Renal pelvis (tissue), 4 donors: ENCODE data around the gene IL11RA. TPM values are rescaled to one million over a fixed set of nuclear protein-coding genes. Genes with fewer than 3 reads are reported as not detected.

ENCODE experiments used
- DNase-seq: peaks from one replicate; pipeline ENCODE4 v3.0.0-alpha.2; 2013
- polyA plus RNA-seq, 3 donors: library from polyadenylated mRNA; unstranded; fragments of 120-200 nt; gene quantifications; one replicate each; pipeline ENCODE4 v1.2.1, GENCODE V29; 2013; ENCODE audit not compliant: insufficient read length in 3 of 3

The IL11RA gene
- polyA plus RNA-seq, 3 donors = 64.0 to 81.4 (median 71.6) TPM

DNA sequence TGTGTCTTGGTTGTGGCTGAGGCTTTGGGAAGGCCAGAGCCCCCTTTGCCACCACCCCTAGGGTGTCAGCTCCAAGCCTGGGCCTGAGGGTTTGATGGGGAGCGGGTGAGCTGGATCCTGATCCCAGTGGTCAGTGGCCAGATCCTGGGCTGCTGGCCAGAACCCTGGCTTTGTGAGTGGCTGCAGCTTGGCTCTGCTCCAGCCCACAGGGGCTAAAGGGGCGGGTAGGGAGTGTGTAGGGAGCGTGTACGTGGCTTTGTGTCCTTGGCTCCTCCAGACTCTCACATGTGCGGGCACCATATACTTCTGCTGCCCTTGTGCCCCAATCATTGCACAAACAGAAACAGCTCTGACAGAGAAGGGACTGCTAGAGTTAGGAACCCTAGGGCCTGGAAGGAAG is 1.2 kb upstream of the IL11RA start:
- no peak for DNase-seq

DNA sequence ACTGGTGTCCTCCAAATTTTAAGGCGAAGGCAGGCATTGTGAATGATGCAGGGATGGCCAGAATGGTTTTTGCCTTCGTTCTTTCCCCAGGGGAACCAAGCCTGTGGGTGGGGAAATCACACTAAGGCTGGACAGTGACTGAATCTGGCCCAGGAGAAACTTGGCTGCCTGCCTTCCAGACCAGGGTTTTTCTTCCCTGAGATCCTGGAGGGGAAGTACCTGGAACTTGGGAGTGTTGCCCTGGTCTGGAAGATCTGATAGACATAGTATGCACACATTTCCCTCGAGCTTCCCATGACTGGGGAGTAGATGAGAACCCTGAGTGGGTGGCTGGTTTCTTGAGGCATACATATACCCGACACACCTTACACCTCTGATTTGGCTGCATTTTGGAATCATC is 664 bp upstream of the IL11RA start:
- DNase-seq = no peak

DNA sequence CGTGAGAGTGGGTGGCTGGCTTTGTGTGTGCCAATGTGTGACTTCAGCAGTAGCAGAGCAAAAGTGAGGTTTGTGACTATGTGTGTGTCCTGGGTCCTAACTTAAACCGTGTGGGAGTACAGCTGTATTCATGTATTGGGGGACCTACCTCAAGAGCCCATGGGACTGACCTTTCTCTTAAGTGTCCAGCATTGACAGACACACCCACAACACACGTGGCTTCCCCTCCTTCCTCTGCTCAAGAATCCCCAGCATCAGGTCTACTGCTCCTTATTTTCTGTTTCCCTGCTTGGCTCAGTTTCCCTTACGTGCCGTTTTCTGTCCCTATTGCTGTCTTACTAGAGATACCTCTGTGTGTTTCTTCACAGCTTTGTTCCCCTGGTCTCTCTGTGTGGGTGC is 616 bp downstream of the IL11RA start:
- no peak for DNase-seq

DNA sequence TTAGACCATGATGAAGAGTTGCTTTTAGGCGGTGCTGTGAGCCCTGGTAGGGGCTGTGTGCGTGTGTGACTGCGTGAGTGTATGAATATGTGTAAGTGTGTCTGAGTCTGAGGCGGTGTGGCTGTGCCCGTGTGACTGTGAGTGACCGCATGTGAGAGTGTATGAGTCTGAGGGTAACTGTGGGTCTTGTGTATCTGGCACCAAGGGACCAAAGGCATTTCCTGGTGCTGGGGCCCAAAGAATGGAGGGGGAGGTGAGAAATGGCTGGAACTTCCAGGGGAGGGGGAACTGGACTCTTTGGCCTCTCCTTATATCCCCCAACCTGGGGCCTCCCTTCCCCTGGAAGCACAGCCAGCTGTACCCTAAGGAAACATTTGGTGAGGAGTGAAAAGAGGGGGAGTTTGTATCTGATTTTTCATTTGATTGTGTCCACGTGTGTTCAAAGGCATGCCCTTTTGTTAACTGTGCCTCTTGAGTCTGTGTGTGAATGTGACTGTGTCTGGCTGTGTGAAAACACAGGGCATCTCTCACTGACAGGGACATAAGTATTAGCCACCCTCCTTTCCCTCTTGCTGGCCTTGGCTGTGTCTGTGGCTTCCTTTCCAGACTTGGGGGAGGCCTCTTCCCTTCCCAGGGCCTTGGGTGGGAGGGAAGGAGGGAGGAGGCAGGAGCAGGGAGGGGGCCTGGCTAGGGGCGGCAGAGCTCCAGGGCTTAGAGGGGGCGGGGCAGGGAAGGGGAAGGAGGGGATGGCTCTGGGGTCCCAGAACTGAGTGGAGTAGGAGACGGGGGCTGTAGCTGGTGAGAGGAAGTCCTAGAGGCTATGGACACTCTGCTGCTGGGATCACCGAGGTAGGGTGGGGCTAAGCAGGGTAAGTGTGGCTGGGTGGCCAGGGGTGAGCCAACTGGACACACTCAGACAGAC is 1.4 kb downstream of the IL11RA start:
- DNase-seq = peak; percentile 69

DNA sequence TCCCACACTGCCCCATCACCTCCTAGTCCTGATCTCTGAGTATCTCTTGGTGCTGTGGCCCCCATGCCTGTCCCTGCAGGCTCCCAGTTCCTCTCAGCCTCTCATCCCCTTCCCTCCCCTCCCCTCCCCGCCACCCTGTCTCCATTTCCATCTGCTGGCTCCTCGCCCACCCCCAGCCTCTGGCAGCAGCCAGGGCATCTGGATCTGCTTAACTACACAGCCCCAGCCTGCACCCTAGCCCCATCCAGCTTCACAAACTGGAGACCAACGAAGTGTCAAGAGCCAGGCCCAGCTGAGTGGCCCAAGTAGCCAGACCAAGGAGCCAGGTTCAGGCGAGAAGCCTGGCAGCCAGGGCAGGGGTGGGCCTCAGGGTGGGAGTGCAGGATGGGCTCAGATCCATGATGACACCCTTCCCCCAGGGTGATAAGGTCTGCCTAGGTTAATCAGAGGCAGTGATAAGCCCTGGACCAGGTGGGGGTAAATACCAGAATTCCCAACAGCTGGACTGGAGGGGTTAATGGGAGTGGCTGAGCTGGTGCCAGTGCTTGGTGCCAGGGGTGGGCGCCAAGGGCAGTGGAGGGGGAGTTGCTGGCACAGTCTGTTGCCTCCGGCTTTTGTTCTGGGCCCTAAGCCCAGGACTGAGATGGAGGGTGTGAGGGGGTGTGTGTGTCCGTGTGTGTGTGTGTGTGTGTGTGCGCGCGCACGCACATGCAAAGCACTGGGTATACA is 2.5 kb downstream of the IL11RA start:
- DNase-seq = no peak

DNA sequence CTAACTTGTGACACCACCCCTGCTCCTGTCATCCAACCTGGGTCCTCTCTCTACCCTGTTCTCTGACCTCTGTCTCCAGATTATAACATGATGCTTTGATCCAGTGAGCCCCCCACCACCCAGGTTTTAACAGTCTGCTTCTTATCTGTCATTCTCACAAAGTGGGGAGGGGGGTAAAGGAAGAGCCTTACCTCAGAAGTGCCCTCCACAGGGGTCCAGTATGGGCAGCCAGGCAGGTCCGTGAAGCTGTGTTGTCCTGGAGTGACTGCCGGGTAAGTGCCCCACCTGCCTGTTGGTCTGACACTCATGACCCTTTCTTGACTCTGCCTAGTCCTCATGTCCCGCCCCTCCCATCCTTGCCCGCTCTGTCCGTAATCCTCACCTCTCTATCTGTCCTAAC is 3.4 kb downstream of the IL11RA start:
- DNase-seq = no peak

DNA sequence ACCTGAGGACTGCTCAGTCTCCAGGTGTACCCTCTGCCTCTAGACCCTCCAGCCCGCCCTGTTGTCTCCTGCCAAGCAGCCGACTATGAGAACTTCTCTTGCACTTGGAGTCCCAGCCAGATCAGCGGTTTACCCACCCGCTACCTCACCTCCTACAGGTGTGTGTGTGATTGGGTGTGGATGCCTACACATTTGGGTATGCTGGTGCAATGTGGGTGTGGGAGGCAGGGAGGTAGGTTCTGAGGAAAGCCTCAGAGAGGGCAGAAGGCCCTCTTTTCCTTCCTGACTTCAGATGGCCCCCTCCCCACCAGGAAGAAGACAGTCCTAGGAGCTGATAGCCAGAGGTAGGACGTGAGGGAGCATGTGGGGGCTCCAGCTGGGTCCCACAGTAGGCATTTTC is 5.0 kb downstream of the IL11RA start:
- no peak for DNase-seq

DNA sequence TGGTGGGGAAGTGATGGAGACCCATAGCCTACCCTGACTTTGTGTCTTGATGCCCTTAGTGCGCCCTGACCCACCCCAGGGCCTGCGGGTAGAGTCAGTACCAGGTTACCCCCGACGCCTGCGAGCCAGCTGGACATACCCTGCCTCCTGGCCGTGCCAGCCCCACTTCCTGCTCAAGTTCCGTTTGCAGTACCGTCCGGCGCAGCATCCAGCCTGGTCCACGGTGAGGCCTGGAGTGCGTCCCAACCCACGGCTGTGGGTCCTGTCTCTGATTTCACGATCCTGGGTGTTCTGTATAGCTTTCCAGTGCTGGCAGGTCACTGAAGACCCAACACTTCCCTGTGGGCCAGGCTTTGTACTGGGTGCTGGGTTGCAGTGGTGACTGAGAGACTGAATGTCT is 6.5 kb downstream of the IL11RA start:
- DNase-seq = no peak

DNA sequence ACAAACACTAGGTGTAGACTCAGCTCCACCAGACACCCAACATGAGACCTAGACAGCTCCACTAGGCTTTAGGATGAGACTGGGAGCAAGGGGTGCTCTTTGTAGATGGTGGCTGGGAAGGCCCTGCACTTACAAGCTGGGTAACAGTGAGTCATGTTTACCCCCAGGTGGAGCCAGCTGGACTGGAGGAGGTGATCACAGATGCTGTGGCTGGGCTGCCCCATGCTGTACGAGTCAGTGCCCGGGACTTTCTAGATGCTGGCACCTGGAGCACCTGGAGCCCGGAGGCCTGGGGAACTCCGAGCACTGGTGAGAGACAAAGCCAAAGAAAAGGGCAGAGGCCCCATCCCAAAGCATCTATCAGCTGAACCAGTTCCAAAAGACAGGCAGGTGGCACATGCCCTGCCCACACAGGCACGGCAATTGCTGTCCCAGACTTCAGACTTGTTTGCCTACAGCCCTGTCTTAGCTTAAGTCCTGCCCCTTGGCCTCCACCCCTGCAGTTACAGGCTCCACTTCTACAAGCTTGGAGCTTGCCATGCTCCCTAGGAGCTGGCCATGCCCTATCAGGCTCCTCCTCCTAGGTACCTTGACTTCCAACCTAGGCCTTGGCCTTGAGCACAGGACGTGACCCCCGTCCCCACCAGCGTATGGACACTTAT is 7.7 kb downstream of the IL11RA start:
- no peak for DNase-seq

DNA sequence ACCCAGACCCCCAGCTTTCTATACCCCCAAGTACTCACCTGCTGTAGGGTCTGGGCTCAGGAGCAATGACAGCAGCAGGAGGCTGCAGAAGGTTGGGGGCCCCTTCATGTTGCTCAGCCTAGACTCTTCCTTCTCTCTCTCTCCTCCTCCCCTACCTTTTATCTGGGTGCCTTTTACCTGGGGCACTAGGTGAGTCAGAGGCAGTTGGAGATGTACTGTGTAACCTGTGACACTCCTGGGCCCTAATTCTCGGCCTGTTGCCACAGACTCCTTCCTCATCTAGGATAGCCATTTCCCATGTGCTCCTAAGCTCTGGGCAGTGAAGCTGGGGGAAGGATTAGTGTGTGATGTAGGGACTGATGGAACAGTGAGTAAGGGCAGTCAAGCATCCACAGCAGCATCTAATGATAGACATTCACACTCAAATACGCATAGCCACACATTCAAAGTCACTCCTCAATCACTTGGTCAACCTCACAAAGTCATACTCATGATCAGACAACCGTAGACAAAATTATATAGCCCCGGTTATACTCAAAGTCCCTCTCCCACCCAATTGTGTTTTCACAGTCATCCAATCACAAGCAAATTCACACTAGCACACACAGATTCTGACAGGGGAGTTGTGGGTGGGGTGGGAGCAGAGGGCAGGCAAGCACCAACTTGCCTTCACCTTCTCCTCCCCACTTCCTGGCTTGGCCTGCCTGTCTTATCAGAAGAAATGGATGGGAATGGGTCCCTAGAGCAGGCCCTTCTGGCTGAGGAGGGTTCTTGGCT is 10.7 kb downstream of the IL11RA start, which contains the start of gene CCL27:
TSS of gene CCL27 (minus strand) at position 132 of the 777 bp plus-strand sequence. CDS start at position 108, 24 bp downstream.
- DNase-seq = no peak

DNA sequence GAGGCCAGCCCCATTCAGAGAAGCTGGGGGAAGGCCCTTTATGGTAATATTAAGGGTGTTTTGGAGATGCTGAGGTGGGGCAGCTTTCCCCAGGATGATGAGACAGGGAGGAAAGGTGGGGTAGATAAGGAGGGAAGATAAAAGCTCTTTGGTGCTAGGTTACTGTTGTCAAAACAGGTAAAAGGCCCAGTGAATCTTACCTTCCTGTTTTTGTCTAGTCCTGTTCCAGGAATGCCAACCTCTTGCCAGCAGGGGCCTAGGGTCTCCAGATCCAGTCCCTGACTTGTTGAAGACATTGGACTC is 11.3 kb downstream of the IL11RA start:
- DNase-seq = no peak

DNA sequence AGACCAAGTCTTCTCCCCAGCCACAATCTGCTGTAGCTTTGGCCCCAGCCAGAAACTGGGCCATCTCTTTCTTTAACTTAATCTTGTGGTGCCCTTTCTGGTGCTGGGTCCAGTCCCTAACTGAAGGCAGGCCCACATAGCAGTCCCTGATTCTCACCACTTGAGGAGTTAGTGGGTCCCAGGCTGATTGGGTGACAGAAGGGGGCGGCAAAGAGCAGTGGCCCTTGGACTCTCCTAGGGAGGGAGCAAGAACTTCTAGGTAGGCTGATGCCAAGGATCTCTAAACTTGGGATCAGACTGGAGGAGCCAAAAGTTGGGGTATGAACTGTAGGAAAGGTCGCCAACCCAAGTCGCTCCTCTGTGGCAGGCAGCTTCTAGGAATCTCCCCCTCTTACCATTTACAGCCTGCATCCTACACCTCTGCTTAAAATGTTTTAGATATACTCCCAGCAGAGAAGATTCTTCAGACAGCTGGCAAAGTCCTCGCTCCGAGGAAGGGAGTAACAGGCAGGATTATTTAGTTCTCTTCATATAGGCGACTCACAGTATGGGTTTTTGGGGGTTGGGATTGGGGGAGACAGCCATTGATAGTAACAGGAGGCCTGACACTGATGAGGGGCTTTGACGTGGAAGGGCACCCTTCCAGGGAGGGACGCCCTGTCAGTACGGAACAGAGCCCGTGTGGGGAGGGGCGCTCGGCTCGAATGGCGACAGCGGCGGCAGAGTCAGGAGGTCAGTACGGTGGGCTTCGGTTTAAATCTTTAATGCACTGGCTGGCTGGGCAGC is 12.5 kb downstream of the IL11RA start:
- DNase-seq = peak; percentile 64

DNA sequence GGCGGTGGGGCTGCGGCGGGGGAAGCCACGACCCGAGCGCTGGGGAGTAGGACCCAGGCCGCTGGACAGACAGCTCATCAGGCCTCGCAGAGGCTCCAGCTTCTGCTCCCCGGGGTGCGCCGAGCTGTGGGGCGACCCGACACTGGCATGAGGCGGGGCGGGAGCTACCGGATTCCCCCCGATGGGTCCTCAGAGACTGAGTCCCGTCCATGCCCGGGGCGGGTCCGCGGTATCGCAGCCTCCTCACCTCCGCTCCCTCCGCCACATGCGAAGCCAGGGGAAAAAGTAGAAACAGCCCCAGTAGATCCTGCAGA is 13.0 kb downstream of the IL11RA start:
- no peak for DNase-seq

DNA sequence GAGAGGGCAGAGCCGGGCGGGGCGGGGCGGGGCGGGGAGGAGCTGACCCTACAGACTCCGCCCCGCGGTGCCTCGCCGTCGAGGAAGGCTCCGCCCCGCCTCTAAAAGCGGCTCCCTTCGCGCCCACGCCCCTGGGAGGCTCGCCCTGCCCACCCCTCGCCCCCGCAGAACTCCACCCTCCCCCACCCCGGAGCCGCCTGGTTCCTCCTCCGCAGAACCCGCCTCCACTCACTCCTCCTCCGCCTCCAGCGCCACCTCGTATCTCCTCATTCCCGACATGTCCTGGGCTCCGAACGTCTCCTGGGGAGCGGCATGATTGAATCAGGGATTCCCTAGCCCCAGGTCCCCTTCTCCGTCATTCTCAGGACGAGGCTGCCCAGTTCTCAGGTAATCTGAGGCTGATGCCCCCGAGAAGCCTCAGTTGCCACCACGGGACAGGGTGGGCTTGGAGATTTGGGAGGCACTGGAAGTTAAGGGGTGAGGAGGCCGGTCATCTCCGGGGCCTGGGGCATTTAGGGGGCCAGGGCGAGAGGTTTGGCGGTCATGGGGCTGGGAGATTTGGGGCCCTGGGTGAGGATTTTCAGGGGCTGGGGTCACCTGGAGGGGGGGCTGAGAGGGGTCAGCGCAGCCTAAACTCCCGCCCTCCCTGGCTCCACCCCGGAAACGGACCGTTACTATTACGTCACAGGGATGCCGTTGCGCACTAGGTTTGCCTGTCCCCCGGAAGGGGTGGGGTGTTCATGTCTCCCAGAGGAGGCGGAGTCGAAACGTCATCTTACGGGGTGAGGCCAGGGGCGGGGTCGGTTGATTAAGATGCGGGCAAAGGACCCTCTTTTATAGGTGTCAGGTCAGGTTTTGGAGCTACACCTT is 13.6 kb downstream of the IL11RA start:
- peak; percentile 93 for DNase-seq

DNA sequence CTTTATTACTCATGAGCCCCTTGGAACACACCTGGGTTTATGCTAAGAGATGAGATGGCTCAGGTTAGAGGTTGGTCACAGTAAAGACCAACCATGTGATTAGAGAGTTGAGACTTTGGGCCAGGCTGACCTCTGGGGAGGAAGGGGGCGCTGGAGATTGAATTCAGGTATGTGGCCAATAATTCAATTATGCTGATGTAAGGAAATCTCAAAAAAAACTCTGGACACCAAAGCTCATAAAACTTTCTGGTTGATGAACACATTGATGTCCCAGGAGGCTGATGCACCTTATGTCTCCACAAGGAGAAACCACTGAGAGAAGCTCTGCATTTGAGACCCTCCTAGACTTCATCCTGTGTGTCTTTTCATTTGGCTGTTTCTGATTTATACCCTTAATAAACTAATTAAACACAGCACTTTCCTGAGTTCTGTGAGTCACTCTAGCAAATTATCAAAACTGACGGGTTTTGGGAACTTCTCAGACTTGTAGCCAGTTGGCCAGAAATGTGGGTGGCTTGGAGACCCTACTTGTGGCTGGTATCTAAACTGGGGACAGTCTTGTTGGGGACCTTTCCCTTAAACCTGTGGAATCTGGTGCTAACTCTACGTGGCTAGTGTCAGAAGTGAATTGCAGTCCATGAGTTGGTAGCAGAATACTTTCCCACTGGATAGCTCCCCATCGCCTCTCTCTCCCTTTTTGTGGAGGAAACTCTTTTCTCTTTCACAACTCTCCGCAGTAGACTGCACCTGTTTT is 18.0 kb downstream of the IL11RA start:
- DNase-seq = no peak

DNA sequence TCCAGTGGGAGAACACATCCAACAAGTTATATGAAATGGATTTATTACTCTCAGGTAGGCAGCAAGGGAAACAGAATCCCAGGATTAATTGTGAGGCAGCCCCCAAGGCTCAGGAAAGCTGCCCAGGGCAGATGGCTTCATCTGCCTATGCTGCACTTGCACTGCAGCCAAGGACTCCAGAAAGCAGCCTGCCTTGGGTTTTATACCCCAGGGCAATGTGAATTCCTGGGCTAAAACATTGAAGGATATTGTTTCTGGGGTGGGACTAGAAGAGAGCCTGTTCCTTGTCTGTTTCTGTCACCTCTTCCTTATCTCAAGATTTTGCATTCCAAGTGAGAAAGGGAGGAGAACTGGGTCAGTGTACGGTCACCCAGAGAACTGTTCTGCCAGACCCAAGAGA is 19.3 kb downstream of the IL11RA start:
- DNase-seq = no peak

DNA sequence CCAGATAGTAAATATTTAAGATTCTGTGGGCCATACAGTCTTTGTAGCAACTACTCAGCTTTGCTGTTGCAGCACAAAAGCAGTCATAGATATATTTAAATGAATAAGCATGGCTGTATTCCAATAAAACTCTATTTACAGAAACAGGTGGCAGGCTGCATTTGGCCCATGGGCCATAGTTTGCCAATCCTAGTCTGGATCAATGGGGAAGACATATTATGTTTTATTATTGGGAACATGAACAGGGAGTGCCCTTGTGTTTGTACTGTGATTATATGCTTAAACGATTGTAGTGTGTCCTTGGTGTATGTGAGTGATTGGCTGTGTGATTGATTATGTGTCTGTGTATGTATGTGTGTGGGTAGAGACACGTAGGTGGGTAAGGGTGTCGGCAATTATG is 22.5 kb downstream of the IL11RA start:
- DNase-seq = no peak

DNA sequence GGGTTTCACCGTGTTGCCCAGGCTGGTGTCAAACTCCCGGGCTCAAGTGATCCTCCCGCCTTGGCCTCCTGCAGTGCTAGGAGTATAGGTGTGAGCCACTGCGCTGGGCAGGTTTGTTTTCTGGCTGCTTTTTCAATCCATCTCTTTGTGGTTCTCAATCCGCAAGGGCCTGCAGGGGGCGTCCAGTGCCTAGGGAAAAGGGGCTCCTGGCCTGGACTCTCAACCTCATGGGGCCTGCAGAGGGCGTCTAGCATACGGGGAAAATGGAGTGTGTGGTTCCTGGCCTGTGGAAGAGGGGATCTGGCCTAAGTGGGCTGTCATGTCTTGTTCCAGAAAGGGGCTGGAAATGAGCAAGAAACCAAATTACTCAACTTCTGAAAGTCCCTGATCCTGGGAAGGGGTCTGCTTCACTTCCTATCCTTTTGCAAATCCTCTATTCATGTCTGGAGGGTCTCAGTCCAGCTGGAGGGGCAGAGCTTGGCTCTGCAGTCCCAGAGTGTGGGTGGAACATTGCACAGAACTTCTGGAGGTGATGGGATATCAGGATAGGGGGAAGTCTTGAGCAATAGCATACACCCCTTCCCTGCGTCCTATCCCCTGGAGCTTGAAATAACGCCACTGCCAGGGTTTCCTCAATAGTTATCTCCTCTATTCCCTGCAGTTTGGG is 23.2 kb downstream of the IL11RA start:
- DNase-seq = peak; percentile 75

DNA sequence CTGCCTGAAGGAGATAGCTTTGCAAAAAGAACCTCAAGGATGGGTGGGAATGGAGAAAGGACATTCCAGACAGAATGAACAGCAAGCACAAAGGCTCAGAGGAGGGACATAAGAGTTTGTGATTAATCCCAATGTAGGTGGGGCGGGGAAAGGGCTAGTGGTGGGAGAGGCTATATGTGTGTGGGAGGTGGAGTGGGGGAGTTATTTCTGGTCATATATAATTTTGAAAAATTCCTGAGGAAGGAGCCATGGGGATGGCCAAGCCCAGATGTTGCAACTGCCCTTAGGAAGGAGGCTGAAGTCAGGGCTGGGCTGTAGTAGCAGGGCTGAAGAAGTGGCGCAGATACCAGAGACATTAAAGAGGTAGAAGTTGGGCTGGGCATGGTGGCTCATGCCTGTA is 23.9 kb downstream of the IL11RA start:
- no peak for DNase-seq
